ENCODE data around the gene PLEKHA8.

DNA sequence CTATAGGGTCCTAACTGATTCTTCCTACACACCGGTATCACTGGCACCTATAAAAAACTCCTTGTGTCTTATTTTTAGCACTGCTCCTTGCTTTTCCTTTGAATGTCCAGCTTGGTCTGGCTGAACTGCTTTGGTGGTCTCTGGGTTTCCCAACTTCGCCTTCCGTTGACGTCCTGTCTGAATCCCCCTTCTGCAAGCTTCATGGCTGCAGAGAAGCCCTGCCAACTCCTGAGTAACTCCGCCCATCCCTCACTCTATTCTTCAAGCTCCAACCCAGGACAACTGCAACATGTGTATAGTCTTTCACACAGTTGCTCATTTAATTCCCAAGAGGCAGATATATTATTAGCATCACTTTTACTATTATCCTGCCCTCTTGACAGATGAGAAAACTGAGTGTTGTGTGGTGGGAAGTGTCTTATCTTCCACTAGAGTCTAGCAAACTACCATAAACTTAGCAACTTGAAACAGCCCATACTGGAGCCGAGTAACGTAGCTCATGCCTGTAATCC, 147.5 kb downstream of the PLEKHA8 start:
- no peak for TF ChIP-seq POLR2A (IDR thresholded peaks at IDR 0.05)
- TF ChIP-seq, protein P1, sequence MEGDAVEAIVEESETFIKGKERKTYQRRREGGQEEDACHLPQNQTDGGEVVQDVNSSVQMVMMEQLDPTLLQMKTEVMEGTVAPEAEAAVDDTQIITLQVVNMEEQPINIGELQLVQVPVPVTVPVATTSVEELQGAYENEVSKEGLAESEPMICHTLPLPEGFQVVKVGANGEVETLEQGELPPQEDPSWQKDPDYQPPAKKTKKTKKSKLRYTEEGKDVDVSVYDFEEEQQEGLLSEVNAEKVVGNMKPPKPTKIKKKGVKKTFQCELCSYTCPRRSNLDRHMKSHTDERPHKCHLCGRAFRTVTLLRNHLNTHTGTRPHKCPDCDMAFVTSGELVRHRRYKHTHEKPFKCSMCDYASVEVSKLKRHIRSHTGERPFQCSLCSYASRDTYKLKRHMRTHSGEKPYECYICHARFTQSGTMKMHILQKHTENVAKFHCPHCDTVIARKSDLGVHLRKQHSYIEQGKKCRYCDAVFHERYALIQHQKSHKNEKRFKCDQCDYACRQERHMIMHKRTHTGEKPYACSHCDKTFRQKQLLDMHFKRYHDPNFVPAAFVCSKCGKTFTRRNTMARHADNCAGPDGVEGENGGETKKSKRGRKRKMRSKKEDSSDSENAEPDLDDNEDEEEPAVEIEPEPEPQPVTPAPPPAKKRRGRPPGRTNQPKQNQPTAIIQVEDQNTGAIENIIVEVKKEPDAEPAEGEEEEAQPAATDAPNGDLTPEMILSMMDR (IDR thresholded peaks at IDR 0.05), result no peak
